Thoracic aorta (tissue), 2 donors: Measurements from ENCODE around the gene XPO1. TPM values are rescaled to one million over a fixed set of nuclear protein-coding genes. Genes with fewer than 3 reads are reported as not detected.

Experiments used
- ATAC-seq: fragments of 150-250 bp; one replicate; pipeline ENCODE4 v1.8.0; 2017; ENCODE audit warnings: low read depth; ENCODE audit not compliant: insufficient number of reproducible peaks, low FRiP score
- DNase-seq: peaks from one replicate; pipeline ENCODE4 v3.0.0-alpha.2; 2020; ENCODE audit warnings: low spot score
- H3K27ac ChIP-seq, 2 donors: fragments of 200-600 bp; sonication (generic); 1 replicate in 1 of 2; 2 replicates in 1 of 2; pipeline ENCODE4 v1.5.1; 2016; ENCODE audit warnings: mild to moderate bottlenecking in 2 of 2, moderate library complexity in 2 of 2
- H3K27me3 ChIP-seq: fragments of 200-600 bp; sonication (generic); replicated peaks from 2 replicates; pipeline ENCODE4 v1.6.0; 2016; ENCODE audit warnings: mild to moderate bottlenecking; ENCODE audit not compliant: insufficient read depth
- H3K36me3 ChIP-seq: fragments of 200-600 bp; sonication (generic); one replicate; pipeline ENCODE4 v1.5.1; 2016
- H3K4me1 ChIP-seq, 2 donors: fragments of 200-600 bp; sonication (generic); 1 replicate in 1 of 2; 2 replicates in 1 of 2; pipeline versions ENCODE4 v1.5.1 to v1.6.0; 2016; ENCODE audit warnings: low read depth in 2 of 2, mild to moderate bottlenecking in 1 of 2; ENCODE audit not compliant: control insufficient read depth in 1 of 2
- H3K4me3 ChIP-seq: fragments of 200-600 bp; sonication (generic); 2 replicates; pipeline ENCODE4 v1.5.1; 2016; ENCODE audit warnings: mild to moderate bottlenecking
- H3K9me3 ChIP-seq: fragments of 200-600 bp; sonication (generic); 2 replicates; pipeline ENCODE4 v1.5.1; 2016
- total RNA-seq, 2 donors: library from RNA; depleted of rRNA; stranded (reverse); fragments of >200 nt; gene quantifications; one replicate each; pipeline versions ENCODE4 v1.1.0 to v1.2.3, GENCODE V29; 2016
- TF ChIP-seq, protein P1 (sequence below): fragments of 200-600 bp; sonication (generic); IDR thresholded peaks from one replicate; pipeline ENCODE4 v1.5.1; 2019; ENCODE audit warnings: antibody characterized with exemption

XPO1 gene
- total RNA-seq, 2 donors from 2014 or later = 43.3 to 117 TPM

- Histone ChIP-seq H3K4me1 (peaks cover 9 to 34% of the 10 kb centered on the region in 2 donors), H3K36me3 (no peaks in the 10 kb centered on the region), H3K27me3 (no peaks in the 10 kb centered on the region), H3K9me3 (no peaks in the 10 kb centered on the region), H3K4me3 (no peak overlapping the region), H3K27ac (no peak overlapping the region)
- no peak for DNase-seq
- no peak for ATAC-seq
- TF ChIP-seq, protein P1, sequence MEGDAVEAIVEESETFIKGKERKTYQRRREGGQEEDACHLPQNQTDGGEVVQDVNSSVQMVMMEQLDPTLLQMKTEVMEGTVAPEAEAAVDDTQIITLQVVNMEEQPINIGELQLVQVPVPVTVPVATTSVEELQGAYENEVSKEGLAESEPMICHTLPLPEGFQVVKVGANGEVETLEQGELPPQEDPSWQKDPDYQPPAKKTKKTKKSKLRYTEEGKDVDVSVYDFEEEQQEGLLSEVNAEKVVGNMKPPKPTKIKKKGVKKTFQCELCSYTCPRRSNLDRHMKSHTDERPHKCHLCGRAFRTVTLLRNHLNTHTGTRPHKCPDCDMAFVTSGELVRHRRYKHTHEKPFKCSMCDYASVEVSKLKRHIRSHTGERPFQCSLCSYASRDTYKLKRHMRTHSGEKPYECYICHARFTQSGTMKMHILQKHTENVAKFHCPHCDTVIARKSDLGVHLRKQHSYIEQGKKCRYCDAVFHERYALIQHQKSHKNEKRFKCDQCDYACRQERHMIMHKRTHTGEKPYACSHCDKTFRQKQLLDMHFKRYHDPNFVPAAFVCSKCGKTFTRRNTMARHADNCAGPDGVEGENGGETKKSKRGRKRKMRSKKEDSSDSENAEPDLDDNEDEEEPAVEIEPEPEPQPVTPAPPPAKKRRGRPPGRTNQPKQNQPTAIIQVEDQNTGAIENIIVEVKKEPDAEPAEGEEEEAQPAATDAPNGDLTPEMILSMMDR = no peak
Observed at GRCh38 chr2:61435291-61435690, 102.9 kb downstream of the XPO1 start.

GRCh38 chr2:61434314-61434713, 103.8 kb downstream of the XPO1 start:
- Histone ChIP-seq H3K36me3 (no peaks in the 10 kb centered on the region), H3K4me1 (peaks cover 9 to 28% of the 10 kb centered on the region in 2 donors), H3K27me3 (no peaks in the 10 kb centered on the region), H3K4me3 (no peak overlapping the region), H3K27ac (no peak overlapping the region), H3K9me3 (no peaks in the 10 kb centered on the region)
- TF ChIP-seq, protein P1 = no peak
- ATAC-seq = no peak
- no peak for DNase-seq

- H3K27ac ChIP-seq = no peak overlapping the region
- H3K36me3 ChIP-seq = no peaks in the 10 kb centered on the region
- TF ChIP-seq, protein P1 = no peak
- H3K4me3 ChIP-seq = no peak overlapping the region
- DNase-seq (no peak), ATAC-seq (no peak)
- H3K27me3 ChIP-seq = no peaks in the 10 kb centered on the region
- no peaks in the 10 kb centered on the region for H3K9me3 ChIP-seq
- H3K4me1 ChIP-seq = peaks cover 9 to 21% of the 10 kb centered on the region in 2 donors
Observed at GRCh38 chr2:61433606-61434005, 104.5 kb downstream of the XPO1 start.

- no peak for ATAC-seq
- no peaks in the 10 kb centered on the region for H3K36me3 ChIP-seq
- no peak for DNase-seq
- H3K4me3 ChIP-seq = no peak overlapping the region
- TF ChIP-seq, protein P1 = no peak
- no peaks in the 10 kb centered on the region for H3K27me3 ChIP-seq
- H3K27ac ChIP-seq = no peak overlapping the region
- no peaks in the 10 kb centered on the region for H3K9me3 ChIP-seq
- peaks cover 9 to 21% of the 10 kb centered on the region in 2 donors for H3K4me1 ChIP-seq
Observed at GRCh38 chr2:61432990-61433389, 105.2 kb downstream of the XPO1 start.

DNA sequence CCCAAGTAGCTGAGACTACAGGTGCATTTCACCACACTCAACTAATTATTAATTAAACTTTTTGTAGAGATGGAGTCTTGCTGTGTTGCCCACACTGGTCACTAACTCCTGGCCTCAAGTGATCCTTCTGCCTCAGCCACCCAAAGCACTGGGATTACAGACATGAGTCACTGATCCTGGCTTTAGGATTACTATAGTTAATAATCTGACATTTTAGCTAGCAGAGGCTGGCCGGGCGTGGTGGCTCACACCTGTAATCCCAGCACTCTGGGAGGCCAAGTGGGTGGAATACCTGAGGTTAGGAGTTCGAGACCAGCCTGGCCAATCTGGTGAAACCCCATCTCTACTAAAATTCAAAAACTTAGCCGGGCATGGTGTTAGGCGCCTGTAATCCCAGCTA, 106.8 kb downstream of the XPO1 start:
- Histone ChIP-seq H3K27ac (no peak overlapping the region), H3K4me1 (peaks cover 17 to 21% of the 10 kb centered on the region in 2 donors), H3K27me3 (no peaks in the 10 kb centered on the region), H3K4me3 (no peak overlapping the region), H3K36me3 (no peaks in the 10 kb centered on the region), H3K9me3 (no peaks in the 10 kb centered on the region)
- TF ChIP-seq, protein P1 = no peak
- no peak for ATAC-seq
- no peak for DNase-seq

Other genes with a start within 250 kb of the XPO1 start
- 100 to 1,000 TPM in 1 of 2 donors, 10 to 100 TPM in 1; 88.0 to 191 TPM for gene USP34, start 67.3 kb downstream of the XPO1 start, total RNA-seq